Activated CD8-positive, alpha-beta memory T cell treated with anti-CD3 and anti-CD28 coated beads, Interleukin-2, amount 50 U/mL, for 1 hour (primary cell): ENCODE results near the gene AIF1L.
"Not testable (repeated sequence)": the region's sequence is repeated elsewhere in the genome, so short reads cannot be mapped to it uniquely, and the experiment has no call there.

Experiments used
- DNase-seq: peaks from one replicate; pipeline ENCODE4 v3.0.0-alpha.2; 2020; ENCODE audit errors: extremely low read depth

The AIF1L gene

GRCh38 chr9:131121346-131121745 lies 25.0 kb downstream of the AIF1L start:
- DNase-seq, result no peak

GRCh38 chr9:131122158-131122557 lies 25.8 kb downstream of the AIF1L start:
- DNase-seq, result no peak

GRCh38 chr9:131125038-131125287 lies 28.6 kb downstream of the AIF1L start:
- DNase-seq, result no peak

GRCh38 chr9:131125288-131126058 lies 29.1 kb downstream of the AIF1L start, which contains the start of gene NUP214:
NUP214 (plus strand) TSS chr9:131125586; CDS start chr9:131125705, 119 bp downstream.
- peak; percentile 98 for DNase-seq

- DNase-seq, result no peak
Observed at GRCh38 chr9:131126059-131126426, 29.7 kb downstream of the AIF1L start.

GRCh38 chr9:131129183-131129582 lies 32.9 kb downstream of the AIF1L start:
- no peak for DNase-seq

GRCh38 chr9:131138676-131139075 lies 42.3 kb downstream of the AIF1L start:
- DNase-seq, result no peak

- no peak for DNase-seq
Observed at GRCh38 chr9:131140112-131140511, 43.8 kb downstream of the AIF1L start.

GRCh38 chr9:131140550-131140949 lies 44.2 kb downstream of the AIF1L start:
- no peak for DNase-seq

- DNase-seq, result no peak
Observed at GRCh38 chr9:131142160-131142559, 45.8 kb downstream of the AIF1L start.

- no peak for DNase-seq
Observed at GRCh38 chr9:131144201-131144600, 47.9 kb downstream of the AIF1L start.

- DNase-seq, result no peak
Observed at GRCh38 chr9:131145245-131145644, 48.9 kb downstream of the AIF1L start.

GRCh38 chr9:131146186-131146585 lies 49.9 kb downstream of the AIF1L start:
- DNase-seq, result no peak

GRCh38 chr9:131148276-131148675 lies 51.9 kb downstream of the AIF1L start:
- DNase-seq, result no peak

- DNase-seq, result no peak
Observed at GRCh38 chr9:131148966-131149687, 52.8 kb downstream of the AIF1L start.

- DNase-seq, result no peak
Observed at GRCh38 chr9:131149688-131150053, 53.3 kb downstream of the AIF1L start.

- no peak for DNase-seq
Observed at GRCh38 chr9:131153595-131153994, 57.3 kb downstream of the AIF1L start.

GRCh38 chr9:131158673-131159072 lies 62.3 kb downstream of the AIF1L start:
- not testable (repeated sequence) for DNase-seq

GRCh38 chr9:131160416-131161112 lies 64.2 kb downstream of the AIF1L start:
- DNase-seq, result no peak

- DNase-seq, result no peak
Observed at GRCh38 chr9:131161585-131161984, 65.3 kb downstream of the AIF1L start.

GRCh38 chr9:131162886-131163285 lies 66.6 kb downstream of the AIF1L start:
- no peak for DNase-seq

- DNase-seq, result no peak
Observed at GRCh38 chr9:131165523-131165922, 69.2 kb downstream of the AIF1L start.

- no peak for DNase-seq
Observed at GRCh38 chr9:131167146-131167692, 70.9 kb downstream of the AIF1L start.
